Gastrocnemius medialis (tissue), 4 donors: Measurements from ENCODE around the gene NAA11.
"Not testable (repeated sequence)": the region's sequence is repeated elsewhere in the genome, so short reads cannot be mapped to it uniquely, and the experiment has no call there.

ENCODE experiments used
- POLR2A ChIP-seq, 2 donors: fragments of 450-650 bp; IDR thresholded peaks; one replicate each; pipeline ENCODE4 v1.6.1; 2017; ENCODE audit warnings: antibody characterized with exemption in 2 of 2, mild to moderate bottlenecking in 2 of 2, moderate library complexity in 2 of 2
- TF ChIP-seq, protein P1 (sequence below), 5 experiments: fragments of 450-650 bp in 3 of 5; fragments of 200-600 bp in 2 of 5; sonication (generic) in 2 of 5; IDR thresholded peaks in 4 of 5; conservative IDR thresholded peaks in 1 of 5; 1 replicate in 4 of 5; 2 replicates in 1 of 5; pipeline ENCODE4 v1.5.1; 2016 to 2019; ENCODE audit warnings: antibody characterized with exemption in 5 of 5, mild to moderate bottlenecking in 3 of 5, moderate library complexity in 3 of 5

DNA sequence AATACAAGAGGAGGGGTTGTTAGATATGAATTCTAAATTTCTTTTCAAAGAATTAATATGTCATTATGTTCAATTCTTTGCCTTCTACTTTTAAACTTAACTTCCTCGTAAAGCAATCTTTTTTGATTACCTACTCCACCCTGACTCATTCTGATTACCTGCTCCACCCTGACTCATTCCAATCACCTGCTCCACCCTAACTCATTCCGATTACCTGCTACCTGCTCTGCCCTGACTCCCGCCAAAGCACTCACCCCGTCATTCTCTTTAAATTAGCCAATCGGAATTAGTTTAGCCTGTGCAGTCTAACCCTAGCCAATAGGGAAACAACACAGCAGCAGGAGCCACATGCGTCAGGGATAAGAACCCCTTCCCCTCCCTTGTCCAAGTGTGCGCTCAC lies 48.4 kb downstream of the NAA11 start:
- not testable (repeated sequence) for TF ChIP-seq POLR2A (IDR thresholded peaks at IDR 0.05)
- TF ChIP-seq, protein P1, sequence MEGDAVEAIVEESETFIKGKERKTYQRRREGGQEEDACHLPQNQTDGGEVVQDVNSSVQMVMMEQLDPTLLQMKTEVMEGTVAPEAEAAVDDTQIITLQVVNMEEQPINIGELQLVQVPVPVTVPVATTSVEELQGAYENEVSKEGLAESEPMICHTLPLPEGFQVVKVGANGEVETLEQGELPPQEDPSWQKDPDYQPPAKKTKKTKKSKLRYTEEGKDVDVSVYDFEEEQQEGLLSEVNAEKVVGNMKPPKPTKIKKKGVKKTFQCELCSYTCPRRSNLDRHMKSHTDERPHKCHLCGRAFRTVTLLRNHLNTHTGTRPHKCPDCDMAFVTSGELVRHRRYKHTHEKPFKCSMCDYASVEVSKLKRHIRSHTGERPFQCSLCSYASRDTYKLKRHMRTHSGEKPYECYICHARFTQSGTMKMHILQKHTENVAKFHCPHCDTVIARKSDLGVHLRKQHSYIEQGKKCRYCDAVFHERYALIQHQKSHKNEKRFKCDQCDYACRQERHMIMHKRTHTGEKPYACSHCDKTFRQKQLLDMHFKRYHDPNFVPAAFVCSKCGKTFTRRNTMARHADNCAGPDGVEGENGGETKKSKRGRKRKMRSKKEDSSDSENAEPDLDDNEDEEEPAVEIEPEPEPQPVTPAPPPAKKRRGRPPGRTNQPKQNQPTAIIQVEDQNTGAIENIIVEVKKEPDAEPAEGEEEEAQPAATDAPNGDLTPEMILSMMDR (IDR thresholded peaks at IDR 0.05 in 4 of 5, conservative IDR thresholded peaks at IDR 0.05 in 1 of 5) = not testable (repeated sequence)
